Measurements from ENCODE around the gene GSTO2. TPM values are rescaled to one million over a fixed set of nuclear protein-coding genes. Genes with fewer than 3 reads are reported as not detected.

GSTO2 gene
- total RNA-seq, 1 donor from 2014 or later, result 0.32 TPM

GRCh38 chr10:104267721-104268404 lies 1.1 kb upstream of the GSTO2 start:
- Mint-ChIP-seq H3K36me3 (ENCODE audit: low read depth) (peaks cover 14% of the 10 kb centered on the region), H3K27ac (ENCODE audit: unreplicated experiment) (peak overlapping the region; percentile 96), H3K9me3 (ENCODE audit: low read depth) (no peaks in the 10 kb centered on the region), H3K4me3 (ENCODE audit: unreplicated experiment) (peak overlapping the region; percentile 87), H3K27me3 (ENCODE audit: low read depth) (no peaks in the 10 kb centered on the region), H3K4me1 (ENCODE audit: low read depth) (peaks cover 20% of the 10 kb centered on the region)
- no peak for DNase-seq (ENCODE audit: low spot score)
- no peak for TF ChIP-seq CTCF (IDR thresholded peaks at IDR 0.05)

- peaks cover 25% of the 10 kb centered on the region for H3K4me1 Mint-ChIP-seq (ENCODE audit: low read depth)
- no peak for DNase-seq (ENCODE audit: low spot score)
- H3K27ac Mint-ChIP-seq (ENCODE audit: unreplicated experiment), result peak overlapping the region; percentile 96
Observed at GRCh38 chr10:104268405-104268712, 625 bp upstream of the GSTO2 start.

GRCh38 chr10:104273286-104273685 lies 4.3 kb downstream of the GSTO2 start:
- Mint-ChIP-seq H3K4me1 (ENCODE audit: low read depth) (peaks cover 17% of the 10 kb centered on the region), H3K4me3 (ENCODE audit: unreplicated experiment) (no peak overlapping the region), H3K9me3 (ENCODE audit: low read depth) (no peaks in the 10 kb centered on the region), H3K27ac (ENCODE audit: unreplicated experiment) (peak overlapping the region; percentile 57), H3K36me3 (ENCODE audit: low read depth) (peaks cover under 1% of the 10 kb centered on the region), H3K27me3 (ENCODE audit: low read depth) (peaks cover 4% of the 10 kb centered on the region)
- DNase-seq (ENCODE audit: low spot score), result no peak
- no peak for TF ChIP-seq CTCF (IDR thresholded peaks at IDR 0.05)

More at GRCh38 chr10:104268405-104268712, 625 bp upstream of the GSTO2 start:
- Mint-ChIP-seq H3K9me3 (ENCODE audit: low read depth) (no peaks in the 10 kb centered on the region), H3K36me3 (ENCODE audit: low read depth) (peaks cover 14% of the 10 kb centered on the region), H3K4me3 (ENCODE audit: unreplicated experiment) (peak overlapping the region; percentile 87), H3K27me3 (ENCODE audit: low read depth) (no peaks in the 10 kb centered on the region)
- no peak for TF ChIP-seq CTCF (IDR thresholded peaks at IDR 0.05)

GRCh38 chr10:104273899-104274575 lies 5.1 kb downstream of the GSTO2 start:
- H3K27me3 Mint-ChIP-seq (ENCODE audit: low read depth), result peaks cover 4% of the 10 kb centered on the region
- no peaks in the 10 kb centered on the region for H3K36me3 Mint-ChIP-seq (ENCODE audit: low read depth)
- H3K4me3 Mint-ChIP-seq (ENCODE audit: unreplicated experiment), result no peak overlapping the region
- H3K9me3 Mint-ChIP-seq (ENCODE audit: low read depth), result no peaks in the 10 kb centered on the region
- no peak for DNase-seq (ENCODE audit: low spot score)
- no peak for TF ChIP-seq CTCF (IDR thresholded peaks at IDR 0.05)
- H3K27ac Mint-ChIP-seq (ENCODE audit: unreplicated experiment), result peak overlapping the region; percentile 22
- peaks cover 14% of the 10 kb centered on the region for H3K4me1 Mint-ChIP-seq (ENCODE audit: low read depth)

GRCh38 chr10:104274762-104275721 lies 6.1 kb downstream of the GSTO2 start:
- DNase-seq (ENCODE audit: low spot score), result no peak
- peak; percentile 82 for TF ChIP-seq CTCF (IDR thresholded peaks at IDR 0.05)
- Mint-ChIP-seq H3K4me1 (ENCODE audit: low read depth) (peaks cover 9% of the 10 kb centered on the region), H3K36me3 (ENCODE audit: low read depth) (no peaks in the 10 kb centered on the region), H3K9me3 (ENCODE audit: low read depth) (no peaks in the 10 kb centered on the region), H3K27ac (ENCODE audit: unreplicated experiment) (no peak overlapping the region), H3K4me3 (ENCODE audit: unreplicated experiment) (peak overlapping the region; percentile 42), H3K27me3 (ENCODE audit: low read depth) (peaks cover 4% of the 10 kb centered on the region)

Measured in chondrocyte (in vitro differentiated cells).